Esophagus muscularis mucosa (tissue), 4 donors: Measurements from ENCODE around the gene AACS.
A peak's percentile ranks its signal among the peaks of the same experiment; 100 is the strongest.

Experiments
- CTCF ChIP-seq, 3 experiments: fragments of 200-600 bp in 2 of 3; fragments of 450-650 bp in 1 of 3; sonication (generic) in 2 of 3; IDR thresholded peaks; one replicate each; pipeline ENCODE4 v1.5.1; 2017 to 2019; ENCODE audit warnings: antibody characterized with exemption in 3 of 3, mild to moderate bottlenecking in 2 of 3, moderate library complexity in 1 of 3
- EP300 ChIP-seq: sonication (generic); formaldehyde crosslinking; IDR thresholded peaks from one replicate; pipeline ENCODE4 v1.6.1; 2017; ENCODE audit warnings: antibody characterized with exemption
- POLR2A ChIP-seq: fragments of 450-650 bp; IDR thresholded peaks from one replicate; pipeline ENCODE4 v1.6.1; 2017; ENCODE audit warnings: antibody characterized with exemption, moderate library complexity, mild to moderate bottlenecking, low read depth
- POLR2AphosphoS5 ChIP-seq, 2 donors: sonication (generic); formaldehyde crosslinking; IDR thresholded peaks; one replicate each; pipeline ENCODE4 v1.6.1; 2017; ENCODE audit warnings: antibody characterized with exemption in 2 of 2

- TF ChIP-seq CTCF (IDR thresholded peaks at IDR 0.05) (no peak), POLR2A (no peak), POLR2AphosphoS5 (IDR thresholded peaks at IDR 0.05) (peak in 1 of 2 donors; percentile 30), EP300 (no peak)
Measured at GRCh38 chr12:125079648-125080645, 14.7 kb downstream of the AACS start.
